Measurements from ENCODE around the gene LMAN2L. TPM values are rescaled to one million over a fixed set of nuclear protein-coding genes. Genes with fewer than 3 reads are reported as not detected.

The LMAN2L gene
- total RNA-seq, 2 experiments from 2014 or later: 7.4 to 7.9 TPM

GRCh38 chr2:96688649-96689430 is 51.0 kb downstream of the LMAN2L start:
- no peaks in the 10 kb centered on the region for H3K27me3 Mint-ChIP-seq (ENCODE audit: low read depth)
- no peak overlapping the region for H3K4me3 Mint-ChIP-seq
- no peak for DNase-seq
- no peaks in the 10 kb centered on the region for H3K4me1 Mint-ChIP-seq (ENCODE audit: low read depth)
- H3K36me3 Mint-ChIP-seq (ENCODE audit: low read depth): no peaks in the 10 kb centered on the region
- POLR2A ChIA-PET: no interaction called here
- CTCF ChIA-PET: no interaction called here
- H3K27ac Mint-ChIP-seq: no peak overlapping the region
- no peaks in the 10 kb centered on the region for H3K9me3 Mint-ChIP-seq (ENCODE audit: insufficient read depth)
- ATAC-seq: no peak

DNA sequence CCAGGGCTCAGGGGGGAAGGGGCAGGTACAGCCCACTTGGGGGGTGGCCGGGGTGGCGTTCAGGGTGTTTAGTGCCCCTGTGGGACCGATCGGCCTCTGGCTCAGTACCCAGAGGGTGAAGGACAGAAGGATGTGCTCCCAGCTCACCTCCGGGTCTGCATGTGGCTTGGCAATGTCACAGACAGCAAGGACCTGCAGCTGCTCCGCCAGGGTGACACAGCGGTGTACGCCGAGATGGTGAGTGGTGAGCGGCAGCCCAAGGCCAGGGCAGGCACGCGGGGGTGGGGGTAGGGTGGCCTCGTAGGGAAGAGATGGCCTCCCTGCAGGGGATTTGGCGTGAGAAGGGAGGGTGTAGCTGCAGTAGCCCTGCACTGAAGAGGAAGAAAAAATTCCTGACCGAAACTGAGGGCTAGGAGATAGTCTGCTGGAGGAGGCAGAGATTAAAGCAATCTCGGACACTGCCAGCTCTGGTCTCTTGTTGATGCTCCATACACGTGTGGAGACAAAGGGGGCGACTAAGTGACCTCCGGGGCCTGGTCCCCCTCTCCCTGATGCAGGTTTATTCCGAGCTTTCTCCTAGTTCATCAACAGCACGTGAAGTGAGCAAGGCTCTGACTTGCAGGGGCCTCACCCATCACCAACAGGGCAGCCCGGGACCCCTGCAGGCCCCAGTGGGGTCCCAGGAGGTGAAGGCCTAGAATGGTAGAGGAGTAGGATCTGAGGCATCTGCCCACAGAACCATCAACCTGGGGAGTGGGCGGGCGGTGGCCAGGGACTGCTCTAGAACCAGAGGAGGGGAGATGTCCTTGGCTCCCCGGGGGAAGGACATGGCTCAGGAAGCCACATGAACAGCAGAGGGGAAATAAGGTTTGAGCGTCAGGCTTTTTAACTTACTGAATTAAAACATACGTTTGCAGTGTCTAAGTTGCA is 51.9 kb downstream of the LMAN2L start:
- Mint-ChIP-seq H3K27me3 (ENCODE audit: low read depth) (no peaks in the 10 kb centered on the region), H3K9me3 (ENCODE audit: insufficient read depth) (no peaks in the 10 kb centered on the region), H3K4me1 (ENCODE audit: low read depth) (no peaks in the 10 kb centered on the region), H3K36me3 (ENCODE audit: low read depth) (no peaks in the 10 kb centered on the region), H3K27ac (no peak overlapping the region), H3K4me3 (no peak overlapping the region)
- CTCF ChIA-PET: no interaction called here
- POLR2A ChIA-PET: no interaction called here
- DNase-seq (no peak), ATAC-seq (no peak)

- CTCF ChIA-PET: no interaction called here
- H3K27ac Mint-ChIP-seq: no peak overlapping the region
- no peaks in the 10 kb centered on the region for H3K4me1 Mint-ChIP-seq (ENCODE audit: low read depth)
These were observed 52.6 kb downstream of the LMAN2L start for GRCh38 chr2:96687266-96687665.

DNA sequence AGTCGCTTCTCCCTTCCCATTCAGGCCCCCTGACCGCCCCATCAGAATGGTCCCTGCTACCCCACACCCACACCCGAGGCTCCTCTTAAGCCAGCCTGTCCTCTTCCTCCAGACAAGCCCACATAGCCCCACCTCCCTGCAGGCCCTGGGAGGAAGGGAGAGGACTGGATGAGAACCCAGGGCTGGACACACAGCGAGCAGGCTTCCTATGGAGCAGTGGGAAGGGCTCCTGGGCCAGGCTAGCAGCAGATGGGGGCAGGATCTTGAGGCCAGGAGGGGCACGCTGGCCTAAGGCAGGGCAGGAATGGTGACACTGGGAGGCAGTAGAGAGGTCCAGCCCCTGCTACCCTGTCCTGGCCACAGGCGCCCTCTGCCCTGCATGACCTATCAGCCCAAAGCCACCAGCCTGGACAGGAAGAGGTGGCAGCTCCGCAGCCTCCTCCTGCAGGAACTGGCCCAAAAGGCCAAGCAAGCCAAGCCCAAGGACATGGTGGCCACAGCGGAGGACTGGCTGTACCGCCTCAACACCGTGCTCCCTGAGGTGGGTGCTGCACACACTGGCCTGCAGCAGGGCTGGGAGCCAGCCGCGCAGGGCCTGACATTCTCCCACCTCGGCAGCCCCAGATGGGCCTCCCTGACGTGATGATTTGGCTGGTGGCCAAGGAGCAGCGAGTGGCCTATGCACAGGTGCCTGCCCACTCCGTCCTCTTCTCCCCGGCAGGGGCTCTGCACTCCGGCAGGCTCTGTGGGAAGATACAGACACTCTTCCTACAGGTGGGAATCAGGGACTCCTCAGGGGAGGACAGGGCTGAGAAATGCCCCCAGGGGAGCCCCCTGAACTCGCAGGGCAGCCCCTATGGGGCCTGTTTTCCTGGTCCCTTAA is 54.0 kb downstream of the LMAN2L start:
- no peak overlapping the region for H3K4me3 Mint-ChIP-seq
- H3K36me3 Mint-ChIP-seq (ENCODE audit: low read depth): no peaks in the 10 kb centered on the region
- no peak overlapping the region for H3K27ac Mint-ChIP-seq
- POLR2A ChIA-PET: no interaction called here
- CTCF ChIA-PET: no interaction called here
- DNase-seq: no peak
- H3K9me3 Mint-ChIP-seq (ENCODE audit: insufficient read depth): no peaks in the 10 kb centered on the region
- no peaks in the 10 kb centered on the region for H3K27me3 Mint-ChIP-seq (ENCODE audit: low read depth)
- no peaks in the 10 kb centered on the region for H3K4me1 Mint-ChIP-seq (ENCODE audit: low read depth)
- ATAC-seq: no peak

More at GRCh38 chr2:96687266-96687665, 52.6 kb downstream of the LMAN2L start:
- POLR2A ChIA-PET: no interaction called here
- Mint-ChIP-seq H3K36me3 (ENCODE audit: low read depth) (no peaks in the 10 kb centered on the region), H3K27me3 (ENCODE audit: low read depth) (no peaks in the 10 kb centered on the region), H3K9me3 (ENCODE audit: insufficient read depth) (no peaks in the 10 kb centered on the region), H3K4me3 (no peak overlapping the region)
- DNase-seq: no peak
- ATAC-seq: no peak

- H3K27me3 Mint-ChIP-seq (ENCODE audit: low read depth): peaks cover 5% of the 10 kb centered on the region
- H3K4me1 Mint-ChIP-seq (ENCODE audit: low read depth): no peaks in the 10 kb centered on the region
- H3K4me3 Mint-ChIP-seq: no peak overlapping the region
- DNase-seq: no peak
- ChIA-PET POLR2A (no interaction called here), CTCF (no interaction called here)
- H3K27ac Mint-ChIP-seq: no peak overlapping the region
- no peaks in the 10 kb centered on the region for H3K36me3 Mint-ChIP-seq (ENCODE audit: low read depth)
- H3K9me3 Mint-ChIP-seq (ENCODE audit: insufficient read depth): no peaks in the 10 kb centered on the region
- ATAC-seq: no peak
These were observed 54.8 kb downstream of the LMAN2L start for GRCh38 chr2:96684883-96685576.

DNA sequence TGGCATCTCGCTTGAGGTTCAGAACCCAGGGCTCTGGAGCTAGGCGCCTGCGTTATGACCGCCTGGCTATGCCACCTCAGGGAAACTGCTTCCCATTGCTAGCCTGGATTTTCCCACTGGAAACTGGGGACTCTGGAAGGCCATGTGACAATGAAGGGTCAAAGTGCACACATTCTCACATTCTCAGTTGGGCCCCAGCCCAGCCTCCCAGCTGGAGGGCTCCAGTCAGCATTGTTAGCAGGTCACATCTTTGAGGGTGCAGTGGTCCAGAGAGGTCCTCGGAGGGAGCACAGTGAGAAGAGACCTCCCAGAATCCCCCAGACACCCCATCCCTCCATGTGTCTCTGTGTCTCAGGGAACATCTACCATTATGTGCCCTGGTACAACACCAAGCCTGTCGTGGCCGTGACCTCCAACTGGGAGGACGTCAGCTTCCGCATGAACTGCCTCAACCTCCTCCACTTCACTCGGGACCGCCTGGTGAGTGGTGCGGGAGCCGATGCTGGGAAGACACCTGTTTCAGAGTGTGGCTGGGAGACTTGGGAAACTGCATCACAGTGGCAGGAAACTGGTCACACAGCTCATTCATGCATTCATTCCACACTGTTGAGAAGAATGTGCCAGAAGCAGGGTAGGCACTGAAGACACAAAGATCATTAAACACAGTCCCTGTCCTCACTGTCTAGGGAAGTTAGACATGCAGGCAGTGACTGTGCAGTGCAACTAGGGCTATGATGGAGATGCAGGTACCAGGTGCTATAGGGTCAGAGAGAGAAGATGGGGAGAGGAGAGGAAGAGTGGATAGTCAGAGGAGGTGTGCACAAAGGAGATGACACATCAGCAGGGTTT is 55.7 kb downstream of the LMAN2L start:
- Mint-ChIP-seq H3K4me3 (no peak overlapping the region), H3K9me3 (ENCODE audit: insufficient read depth) (no peaks in the 10 kb centered on the region), H3K27ac (no peak overlapping the region), H3K27me3 (ENCODE audit: low read depth) (peaks cover 12% of the 10 kb centered on the region), H3K36me3 (ENCODE audit: low read depth) (no peaks in the 10 kb centered on the region), H3K4me1 (ENCODE audit: low read depth) (no peaks in the 10 kb centered on the region)
- no peak for ATAC-seq
- CTCF ChIA-PET: no interaction called here
- no peak for DNase-seq
- POLR2A ChIA-PET: no interaction called here

GRCh38 chr2:96683307-96683706 is 56.6 kb downstream of the LMAN2L start:
- ChIA-PET POLR2A (no interaction called here), CTCF (no interaction called here)
- ATAC-seq (no peak), DNase-seq (no peak)
- Mint-ChIP-seq H3K4me1 (ENCODE audit: low read depth) (no peaks in the 10 kb centered on the region), H3K9me3 (ENCODE audit: insufficient read depth) (no peaks in the 10 kb centered on the region), H3K4me3 (no peak overlapping the region), H3K36me3 (ENCODE audit: low read depth) (no peaks in the 10 kb centered on the region), H3K27me3 (ENCODE audit: low read depth) (peaks cover 12% of the 10 kb centered on the region), H3K27ac (no peak overlapping the region)

GRCh38 chr2:96681540-96681939 is 58.3 kb downstream of the LMAN2L start:
- ChIA-PET CTCF (no interaction called here), POLR2A (no interaction called here)
- Mint-ChIP-seq H3K9me3 (ENCODE audit: insufficient read depth) (no peaks in the 10 kb centered on the region), H3K27ac (no peak overlapping the region), H3K27me3 (ENCODE audit: low read depth) (peaks cover 12% of the 10 kb centered on the region), H3K36me3 (ENCODE audit: low read depth) (no peaks in the 10 kb centered on the region), H3K4me1 (ENCODE audit: low read depth) (no peaks in the 10 kb centered on the region), H3K4me3 (no peak overlapping the region)
- DNase-seq: no peak
- ATAC-seq: no peak

- H3K4me1 Mint-ChIP-seq (ENCODE audit: low read depth): no peaks in the 10 kb centered on the region
- H3K9me3 Mint-ChIP-seq (ENCODE audit: insufficient read depth): no peaks in the 10 kb centered on the region
- CTCF ChIA-PET: no interaction called here
- H3K36me3 Mint-ChIP-seq (ENCODE audit: low read depth): no peaks in the 10 kb centered on the region
- ATAC-seq: no peak
- POLR2A ChIA-PET: no interaction called here
- DNase-seq: no peak
- H3K27me3 Mint-ChIP-seq (ENCODE audit: low read depth): peaks cover 12% of the 10 kb centered on the region
- H3K4me3 Mint-ChIP-seq: no peak overlapping the region
- H3K27ac Mint-ChIP-seq: no peak overlapping the region
These were observed 59.2 kb downstream of the LMAN2L start for GRCh38 chr2:96680561-96681141.

DNA sequence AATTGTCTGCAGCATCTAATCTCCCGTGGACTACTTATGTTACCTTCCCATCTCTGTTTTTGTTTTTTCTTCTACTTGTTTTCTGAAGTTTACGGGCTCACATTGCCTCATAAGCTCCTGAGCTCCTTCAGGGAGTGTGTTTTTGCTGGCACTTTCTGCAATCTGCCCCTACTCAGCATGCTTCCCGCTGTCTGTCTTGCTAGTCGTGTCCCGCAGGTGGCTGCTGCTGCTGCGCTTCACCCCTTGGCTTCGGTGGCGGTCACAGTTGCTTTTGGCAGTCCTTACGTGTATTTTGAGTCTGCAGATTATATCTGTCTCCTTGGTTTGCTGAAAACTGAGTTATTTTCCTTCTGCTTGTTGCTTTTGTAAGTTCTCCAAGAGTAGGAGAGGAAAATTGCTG is 60.0 kb downstream of the LMAN2L start:
- Mint-ChIP-seq H3K4me3 (no peak overlapping the region), H3K9me3 (ENCODE audit: insufficient read depth) (no peaks in the 10 kb centered on the region), H3K27ac (no peak overlapping the region), H3K27me3 (ENCODE audit: low read depth) (peaks cover 12% of the 10 kb centered on the region), H3K36me3 (ENCODE audit: low read depth) (no peaks in the 10 kb centered on the region), H3K4me1 (ENCODE audit: low read depth) (no peaks in the 10 kb centered on the region)
- ChIA-PET CTCF (no interaction called here), POLR2A (no interaction called here)
- ATAC-seq (no peak), DNase-seq (no peak)
